Thymus (tissue), 11 donors: ENCODE data around the gene RPGRIP1L. TPM values are rescaled to one million over a fixed set of nuclear protein-coding genes. Genes with fewer than 3 reads are reported as not detected.
"Not testable (repeated sequence)": the region's sequence is repeated elsewhere in the genome, so short reads cannot be mapped to it uniquely, and the experiment has no call there.

ENCODE experiments used
- DNase-seq, 9 donors: peaks; one replicate each; pipeline ENCODE4 v3.0.0-alpha.2; 2013; ENCODE audit warnings: low spot score in 9 of 9, low read depth in 6 of 9, missing footprints in 1 of 9
- H3K27ac ChIP-seq, 2 donors: one replicate each; pipeline ENCODE4 v1.5.1; 2013; ENCODE audit warnings: control low read depth in 1 of 2, low read depth in 1 of 2, low read length in 1 of 2, mild to moderate bottlenecking in 1 of 2, moderate library complexity in 1 of 2
- H3K27me3 ChIP-seq, 2 donors: one replicate each; pipeline ENCODE4 v1.5.1; 2013; ENCODE audit warnings: low read length in 1 of 2; ENCODE audit not compliant: control insufficient read depth in 2 of 2, insufficient read depth in 1 of 2
- H3K36me3 ChIP-seq, 2 donors: one replicate each; pipeline ENCODE4 v1.5.1; 2013; ENCODE audit warnings: low read length in 1 of 2, mild to moderate bottlenecking in 1 of 2, moderate library complexity in 1 of 2; ENCODE audit not compliant: control insufficient read depth in 2 of 2, insufficient read depth in 2 of 2
- H3K4me1 ChIP-seq, 2 donors: one replicate each; pipeline ENCODE4 v1.5.1; 2013; ENCODE audit warnings: low read length in 2 of 2; ENCODE audit not compliant: control insufficient read depth in 2 of 2, insufficient read depth in 2 of 2
- H3K4me3 ChIP-seq, 2 donors: one replicate each; pipeline ENCODE4 v1.5.1; 2013; ENCODE audit warnings: low read length in 2 of 2, control low read depth in 1 of 2, mild to moderate bottlenecking in 1 of 2
- H3K9me3 ChIP-seq, 2 donors: one replicate each; pipeline ENCODE4 v1.5.1; 2013; ENCODE audit warnings: low read length in 1 of 2, mild to moderate bottlenecking in 1 of 2; ENCODE audit not compliant: control insufficient read depth in 2 of 2, insufficient read depth in 1 of 2
- WGBS: extraction: QIAGEN DNeasy Blood & Tissue Kit; methylation state at CpG from one replicate; pipeline ENCODE4 v1.1.7; 2013; 5-methylcytosine and 5-hydroxymethylcytosine counted together
- polyA plus RNA-seq: library from polyadenylated mRNA; stranded (reverse); fragments of 200-250 nt; gene quantifications from one replicate; pipeline ENCODE4 v1.2.3, GENCODE V29; 2013
- total RNA-seq: library from RNA; stranded (reverse); fragments of 120-200 nt; gene quantifications from one replicate; pipeline ENCODE4 v1.2.4, GENCODE V29; 2013
- donor health status: healthy.

The RPGRIP1L gene
- total and polyA plus RNA-seq, 2 donors: 1.8 to 4.6 TPM

GRCh38 chr16:53698271-53698670, 5.4 kb downstream of the RPGRIP1L start:
- WGBS: 98% methylated on average over 31 of the region's 31 CpGs
- H3K36me3 ChIP-seq: not testable (repeated sequence)

GRCh38 chr16:53695070-53695469, 8.6 kb downstream of the RPGRIP1L start:
- no peak for DNase-seq
- Histone ChIP-seq H3K27ac (no peak overlapping the region), H3K4me3 (no peak overlapping the region), H3K27me3 (no peaks in the 10 kb centered on the region), H3K9me3 (no peaks in the 10 kb centered on the region), H3K36me3 (no peaks in the 10 kb centered on the region), H3K4me1 (no peaks in the 10 kb centered on the region)
- 95% methylated on average over 1 of the region's 1 CpG for WGBS

More at GRCh38 chr16:53698271-53698670, 5.4 kb downstream of the RPGRIP1L start:
- H3K27me3 ChIP-seq, DNase-seq, H3K4me3 ChIP-seq, H3K4me1 ChIP-seq, H3K9me3 ChIP-seq, H3K27ac ChIP-seq: not testable (repeated sequence)

GRCh38 chr16:53693320-53693719, 10.3 kb downstream of the RPGRIP1L start:
- Histone ChIP-seq H3K36me3 (no peaks in the 10 kb centered on the region), H3K4me3 (no peak overlapping the region), H3K27ac (no peak overlapping the region), H3K4me1 (no peaks in the 10 kb centered on the region), H3K27me3 (no peaks in the 10 kb centered on the region), H3K9me3 (no peaks in the 10 kb centered on the region)
- no peak for DNase-seq
- 96% methylated on average over 5 of the region's 5 CpGs for WGBS

- H3K27ac ChIP-seq: no peak overlapping the region
- DNase-seq: no peak
- no peaks in the 10 kb centered on the region for H3K36me3 ChIP-seq
- H3K4me1 ChIP-seq: no peaks in the 10 kb centered on the region
- 97% methylated on average over 5 of the region's 5 CpGs for WGBS
- H3K9me3 ChIP-seq: no peaks in the 10 kb centered on the region
- no peak overlapping the region for H3K4me3 ChIP-seq
- no peaks in the 10 kb centered on the region for H3K27me3 ChIP-seq
These were observed 11.5 kb downstream of the RPGRIP1L start for GRCh38 chr16:53692146-53692545.

- Histone ChIP-seq H3K4me3 (no peak overlapping the region), H3K4me1 (no peaks in the 10 kb centered on the region), H3K36me3 (no peaks in the 10 kb centered on the region), H3K27me3 (no peaks in the 10 kb centered on the region), H3K9me3 (no peaks in the 10 kb centered on the region), H3K27ac (no peak overlapping the region)
- 87% methylated on average over 2 of the region's 2 CpGs for WGBS
- peak in 5 of 9 donors; percentile 19 to 54 (median 25) for DNase-seq
These were observed 12.9 kb downstream of the RPGRIP1L start for GRCh38 chr16:53690771-53691170.

GRCh38 chr16:53689636-53690035, 14.0 kb downstream of the RPGRIP1L start:
- no peaks in the 10 kb centered on the region for H3K4me1 ChIP-seq
- 98% methylated on average over 3 of the region's 3 CpGs for WGBS
- no peak for DNase-seq
- no peaks in the 10 kb centered on the region for H3K27me3 ChIP-seq
- no peak overlapping the region for H3K27ac ChIP-seq
- H3K4me3 ChIP-seq: no peak overlapping the region
- no peaks in the 10 kb centered on the region for H3K36me3 ChIP-seq
- no peaks in the 10 kb centered on the region for H3K9me3 ChIP-seq

- WGBS: 93% methylated on average over 3 of the region's 3 CpGs
- Histone ChIP-seq H3K27ac (no peak overlapping the region), H3K27me3 (no peaks in the 10 kb centered on the region), H3K36me3 (no peaks in the 10 kb centered on the region), H3K4me3 (no peak overlapping the region), H3K4me1 (no peaks in the 10 kb centered on the region), H3K9me3 (no peaks in the 10 kb centered on the region)
- no peak for DNase-seq
These were observed 16.9 kb downstream of the RPGRIP1L start for GRCh38 chr16:53686710-53687109.

- H3K27ac ChIP-seq, H3K27me3 ChIP-seq, DNase-seq, H3K4me1 ChIP-seq, H3K9me3 ChIP-seq, H3K36me3 ChIP-seq, H3K4me3 ChIP-seq: not testable (repeated sequence)
- 98% methylated on average over 3 of the region's 3 CpGs for WGBS
These were observed 18.3 kb downstream of the RPGRIP1L start for GRCh38 chr16:53685334-53685733.

GRCh38 chr16:53681354-53681753, 22.3 kb downstream of the RPGRIP1L start:
- H3K27ac ChIP-seq: no peak overlapping the region
- H3K4me3 ChIP-seq: no peak overlapping the region
- no peak for DNase-seq
- H3K27me3 ChIP-seq: no peaks in the 10 kb centered on the region
- H3K9me3 ChIP-seq: no peaks in the 10 kb centered on the region
- no peaks in the 10 kb centered on the region for H3K36me3 ChIP-seq
- H3K4me1 ChIP-seq: no peaks in the 10 kb centered on the region
- 76% methylated on average over 2 of the region's 2 CpGs for WGBS

- no peaks in the 10 kb centered on the region for H3K27me3 ChIP-seq
- H3K36me3 ChIP-seq: no peaks in the 10 kb centered on the region
- DNase-seq: no peak
- no peaks in the 10 kb centered on the region for H3K9me3 ChIP-seq
- no peaks in the 10 kb centered on the region for H3K4me1 ChIP-seq
- H3K4me3 ChIP-seq: no peak overlapping the region
- 98% methylated on average over 2 of the region's 2 CpGs for WGBS
- H3K27ac ChIP-seq: no peak overlapping the region
These were observed 22.9 kb downstream of the RPGRIP1L start for GRCh38 chr16:53680756-53681155.
